Ovary (tissue), 3 donors: ENCODE measurements around the gene SNX25.

Source experiments
- CTCF ChIP-seq, 3 donors: fragments of 450-650 bp in 2 of 3; fragments of 200-600 bp in 1 of 3; IDR thresholded peaks; one replicate each; pipeline versions ENCODE4 v1.5.1 to v1.8.0; 2016 to 2022; ENCODE audit warnings: antibody characterized with exemption in 3 of 3, mild to moderate bottlenecking in 1 of 3
- EP300 ChIP-seq: sonication (generic); formaldehyde crosslinking; IDR thresholded peaks from one replicate; pipeline ENCODE4 v1.6.1; 2017; ENCODE audit warnings: antibody characterized with exemption
- POLR2A ChIP-seq: fragments of 450-650 bp; IDR thresholded peaks from one replicate; pipeline ENCODE4 v1.6.1; 2017; ENCODE audit warnings: antibody characterized with exemption, mild to moderate bottlenecking, moderate library complexity
- donor health status: DM: no; HTN: no; CAD: no.

- TF ChIP-seq POLR2A (no peak), CTCF (IDR thresholded peaks at IDR 0.05) (no peak), EP300 (no peak)
Observed at GRCh38 chr4:185242749-185243533, 33.5 kb downstream of the SNX25 start.
